GM06990 (cell line): Measurements from ENCODE around the gene SERAC1.

Experiments
- DNase-seq: peaks from one replicate; pipeline ENCODE4 v3.0.0-alpha.2; 2011; ENCODE audit not compliant: insufficient read length; ENCODE audit errors: extremely low read depth
- H3K27me3 ChIP-seq: replicated peaks from 2 replicates; pipeline ENCODE4 v1.6.0; 2011; ENCODE audit warnings: low read length; ENCODE audit not compliant: control insufficient read depth, insufficient read depth
- H3K36me3 ChIP-seq: 2 replicates; pipeline ENCODE4 v1.5.1; 2011; ENCODE audit warnings: low read length; ENCODE audit not compliant: control insufficient read depth, insufficient read depth
- H3K4me3 ChIP-seq: replicated peaks from 2 replicates; pipeline ENCODE4 v1.5.1; 2011; ENCODE audit warnings: low read depth, mild to moderate bottlenecking, control low read depth, low read length
- TF ChIP-seq, protein P1 (sequence below): IDR thresholded peaks from 2 replicates; pipeline ENCODE4 v1.5.1; 2011; ENCODE audit warnings: low read length, control low read depth, mild to moderate bottlenecking, inconsistent platforms; ENCODE audit not compliant: insufficient read depth, poor library complexity, severe bottlenecking

The SERAC1 gene

GRCh38 chr6:158165919-158166416 lies 2.1 kb downstream of the SERAC1 start:
- TF ChIP-seq, protein P1, sequence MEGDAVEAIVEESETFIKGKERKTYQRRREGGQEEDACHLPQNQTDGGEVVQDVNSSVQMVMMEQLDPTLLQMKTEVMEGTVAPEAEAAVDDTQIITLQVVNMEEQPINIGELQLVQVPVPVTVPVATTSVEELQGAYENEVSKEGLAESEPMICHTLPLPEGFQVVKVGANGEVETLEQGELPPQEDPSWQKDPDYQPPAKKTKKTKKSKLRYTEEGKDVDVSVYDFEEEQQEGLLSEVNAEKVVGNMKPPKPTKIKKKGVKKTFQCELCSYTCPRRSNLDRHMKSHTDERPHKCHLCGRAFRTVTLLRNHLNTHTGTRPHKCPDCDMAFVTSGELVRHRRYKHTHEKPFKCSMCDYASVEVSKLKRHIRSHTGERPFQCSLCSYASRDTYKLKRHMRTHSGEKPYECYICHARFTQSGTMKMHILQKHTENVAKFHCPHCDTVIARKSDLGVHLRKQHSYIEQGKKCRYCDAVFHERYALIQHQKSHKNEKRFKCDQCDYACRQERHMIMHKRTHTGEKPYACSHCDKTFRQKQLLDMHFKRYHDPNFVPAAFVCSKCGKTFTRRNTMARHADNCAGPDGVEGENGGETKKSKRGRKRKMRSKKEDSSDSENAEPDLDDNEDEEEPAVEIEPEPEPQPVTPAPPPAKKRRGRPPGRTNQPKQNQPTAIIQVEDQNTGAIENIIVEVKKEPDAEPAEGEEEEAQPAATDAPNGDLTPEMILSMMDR = no peak
- Histone ChIP-seq H3K36me3 (no peaks in the 10 kb centered on the region), H3K27me3 (no peaks in the 10 kb centered on the region), H3K4me3 (no peak overlapping the region)
- DNase-seq = no peak

DNA sequence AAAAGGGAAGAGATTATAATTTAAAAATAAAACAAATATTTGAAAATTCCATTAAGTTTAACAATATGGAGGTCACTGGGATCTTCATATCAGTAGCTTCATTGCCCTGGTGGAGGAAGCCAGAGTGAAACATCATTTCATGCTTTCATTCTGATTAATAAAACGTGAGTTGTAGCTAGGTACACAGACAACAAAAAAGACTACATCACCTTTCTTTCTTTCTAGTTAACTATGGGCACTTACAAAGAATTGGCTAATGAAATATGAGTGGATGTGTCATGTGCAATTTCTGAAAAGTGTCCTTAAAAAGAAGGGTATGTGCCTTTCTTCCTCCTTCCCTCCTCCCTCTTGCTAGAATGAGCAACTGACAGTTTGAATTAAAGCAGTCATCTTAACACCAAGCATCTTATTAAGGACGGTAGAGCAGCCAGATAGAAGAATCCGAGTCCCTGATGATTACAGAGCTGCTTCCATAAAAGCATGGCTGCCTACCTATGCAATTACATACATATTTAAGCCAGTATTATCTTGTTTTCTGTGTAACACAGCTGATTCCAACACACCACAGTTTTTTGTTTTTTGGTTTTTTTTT lies 3.4 kb downstream of the SERAC1 start:
- no peak overlapping the region for H3K4me3 ChIP-seq
- no peaks in the 10 kb centered on the region for H3K27me3 ChIP-seq
- no peak for DNase-seq
- no peaks in the 10 kb centered on the region for H3K36me3 ChIP-seq
- TF ChIP-seq, protein P1 = no peak

DNA sequence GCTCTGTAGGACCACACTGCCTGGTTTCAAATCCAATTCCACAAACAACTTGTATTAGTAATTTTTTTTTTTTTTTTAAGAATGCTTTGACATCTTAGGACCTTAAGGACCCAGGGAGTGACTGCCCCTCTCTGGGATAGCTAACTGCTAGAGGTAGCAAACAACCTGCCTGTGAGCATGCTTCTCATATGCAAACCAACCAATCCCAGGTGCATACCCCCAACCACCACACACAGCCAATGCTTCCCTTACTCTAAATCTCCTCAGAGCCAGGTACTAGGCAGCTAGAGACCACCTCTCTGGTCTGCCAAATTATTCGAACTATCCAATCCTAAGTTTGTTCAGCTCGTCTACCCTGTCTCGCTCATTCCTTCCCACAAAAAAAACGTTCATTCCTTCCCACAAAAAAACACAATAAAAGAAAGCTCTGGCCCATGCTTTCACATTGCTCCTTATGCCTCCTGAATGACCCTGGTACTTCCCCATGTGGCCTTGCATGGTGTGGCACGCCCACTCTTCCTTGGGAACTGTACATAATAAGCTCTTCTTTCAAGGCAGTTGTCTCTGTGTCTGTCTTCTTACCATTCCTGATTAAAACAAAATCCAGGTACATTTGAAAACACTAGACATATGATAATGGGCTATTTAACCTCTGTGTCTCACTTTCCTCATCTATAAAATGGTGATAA lies 6.4 kb downstream of the SERAC1 start:
- H3K4me3 ChIP-seq = no peak overlapping the region
- TF ChIP-seq, protein P1 = no peak
- no peak for DNase-seq
- H3K27me3 ChIP-seq = no peaks in the 10 kb centered on the region
- no peaks in the 10 kb centered on the region for H3K36me3 ChIP-seq

DNA sequence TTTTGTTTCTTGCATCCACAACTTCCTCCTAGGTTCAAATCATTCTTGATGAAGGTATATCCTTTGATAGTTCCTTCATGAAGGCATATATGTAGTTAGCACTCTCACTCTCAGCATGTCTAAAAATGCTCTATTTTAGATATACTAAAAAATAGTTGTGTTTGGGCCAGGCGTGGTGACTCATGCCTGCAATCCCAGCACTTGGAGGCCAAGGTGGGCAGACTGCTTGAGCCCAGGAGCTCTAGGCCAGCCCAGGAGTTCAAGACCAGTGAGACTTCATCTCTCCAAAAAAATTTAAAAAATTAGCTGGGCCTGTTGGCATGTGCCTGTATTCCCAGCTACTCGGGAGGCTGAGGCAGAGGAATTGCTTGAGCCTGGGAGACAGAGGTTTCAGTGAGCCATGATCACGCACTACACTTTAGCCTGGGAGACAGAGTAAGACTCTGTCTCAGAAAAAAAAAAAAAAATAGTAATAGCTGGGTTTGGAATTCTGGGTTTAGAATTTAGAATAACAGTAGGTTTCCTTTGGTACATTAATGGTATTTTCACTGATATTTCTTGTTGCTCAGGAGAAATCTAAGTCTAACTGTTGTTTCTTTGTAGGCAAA lies 7.0 kb downstream of the SERAC1 start:
- Histone ChIP-seq H3K4me3 (no peak overlapping the region), H3K36me3 (no peaks in the 10 kb centered on the region), H3K27me3 (no peaks in the 10 kb centered on the region)
- TF ChIP-seq, protein P1 = no peak
- no peak for DNase-seq

- no peaks in the 10 kb centered on the region for H3K36me3 ChIP-seq
- no peaks in the 10 kb centered on the region for H3K27me3 ChIP-seq
- H3K4me3 ChIP-seq = no peak overlapping the region
- TF ChIP-seq, protein P1 = no peak
- no peak for DNase-seq
Observed at GRCh38 chr6:158158748-158159147, 9.3 kb downstream of the SERAC1 start.
